HepG2 (cell line): ENCODE results near the gene SLCO4A1. TPM values are rescaled to one million over a fixed set of nuclear protein-coding genes. Genes with fewer than 3 reads are reported as not detected.

Experiments used
- BCL6 ChIP-seq: IDR thresholded peaks from 2 replicates; pipeline ENCODE4 v1.6.1; 2016; ENCODE audit warnings: missing genetic modification reagents, missing compliant biosample characterization
- CC2D1A ChIP-seq: sonication (generic); formaldehyde crosslinking; IDR thresholded peaks from 2 replicates; pipeline ENCODE4 v1.8.1; 2023; ENCODE audit warnings: mild to moderate bottlenecking, missing genetic modification reagents
- GTF3A ChIP-seq: sonication (generic); formaldehyde crosslinking; conservative IDR thresholded peaks from 2 replicates; pipeline ENCODE4 v1.4.0; 2020; ENCODE audit warnings: mild to moderate bottlenecking, missing genetic modification reagents
- GZF1 ChIP-seq: sonication (generic); formaldehyde crosslinking; IDR thresholded peaks from 2 replicates; pipeline ENCODE4 v1.5.1; 2020; ENCODE audit warnings: mild to moderate bottlenecking, missing genetic modification reagents
- HCFC1 ChIP-seq: fragments of 150-350 bp; IDR thresholded peaks from 2 replicates; pipeline ENCODE4 v1.6.1; 2014; ENCODE audit warnings: low read depth, low read length
- HDAC2 ChIP-seq: sonication (generic); formaldehyde crosslinking; IDR thresholded peaks from 2 replicates; pipeline ENCODE4 v1.4.0; 2020; ENCODE audit warnings: missing genetic modification reagents
- HMG20A ChIP-seq: IDR thresholded peaks from 2 replicates; pipeline ENCODE4 v1.6.1; 2016; ENCODE audit warnings: borderline replicate concordance
- IKZF1 ChIP-seq: fragments of 450-650 bp; IDR thresholded peaks from 2 replicates; pipeline ENCODE4 v1.7.1; 2016
- KLF6 ChIP-seq: IDR thresholded peaks from 2 replicates; pipeline ENCODE4 v1.8.0; 2016; ENCODE audit warnings: missing biosample characterization, missing genetic modification reagents
- NCOA1 ChIP-seq: sonication (generic); formaldehyde crosslinking; IDR thresholded peaks from 2 replicates; pipeline ENCODE4 v1.9.0; 2021; ENCODE audit warnings: missing genetic modification reagents
- NR1H2 ChIP-seq: sonication (generic); formaldehyde crosslinking; IDR thresholded peaks from 2 replicates; pipeline ENCODE4 v1.8.1; 2022; ENCODE audit warnings: low read depth, missing genetic modification reagents, borderline replicate concordance
- ONECUT2 ChIP-seq: sonication (generic); formaldehyde crosslinking; IDR thresholded peaks from 2 replicates; pipeline ENCODE4 v1.4.0; 2020; ENCODE audit warnings: missing genetic modification reagents
- RARG ChIP-seq: sonication (generic); formaldehyde crosslinking; IDR thresholded peaks from 2 replicates; pipeline ENCODE4 v1.4.0; 2020; ENCODE audit warnings: low read depth, mild to moderate bottlenecking, missing genetic modification reagents
- RFXANK ChIP-seq: IDR thresholded peaks from 2 replicates; pipeline ENCODE4 v1.6.1; 2016
- SRSF4 ChIP-seq: fragments of 200-400 bp; formaldehyde crosslinking; IDR thresholded peaks from one replicate; pipeline ENCODE4 v1.6.1; 2018; ENCODE audit warnings: mild to moderate bottlenecking, low read depth, low read length, moderate library complexity; ENCODE audit not compliant: poor library complexity, severe bottlenecking
- TBP ChIP-seq: sonication (generic); formaldehyde crosslinking; IDR thresholded peaks from 2 replicates; pipeline ENCODE4 v1.5.0; 2020; ENCODE audit warnings: missing genetic modification reagents
- THAP9 ChIP-seq: sonication (generic); formaldehyde crosslinking; IDR thresholded peaks from 2 replicates; pipeline ENCODE4; 2020; ENCODE audit warnings: missing genetic modification reagents, mild to moderate bottlenecking, borderline replicate concordance
- ZBTB44 ChIP-seq: sonication (generic); formaldehyde crosslinking; IDR thresholded peaks from 2 replicates; pipeline ENCODE4 v1.4.0; 2020; ENCODE audit warnings: missing genetic modification reagents
- ZNF205 ChIP-seq: IDR thresholded peaks from 2 replicates; pipeline ENCODE4 v1.6.1; 2018; ENCODE audit warnings: missing biosample characterization, missing genetic modification reagents
- ZNF24 ChIP-seq: fragments of 450-650 bp; IDR thresholded peaks from 2 replicates; pipeline ENCODE4 v1.6.1; 2017; ENCODE audit warnings: antibody characterized with exemption, mild to moderate bottlenecking
- ZNF263 ChIP-seq: sonication (generic); formaldehyde crosslinking; IDR thresholded peaks from 2 replicates; pipeline ENCODE4 v1.4.0; 2020; ENCODE audit warnings: missing genetic modification reagents
- ZNF460 ChIP-seq: sonication (generic); formaldehyde crosslinking; IDR thresholded peaks from 2 replicates; pipeline ENCODE4 v1.5.1; 2020; ENCODE audit warnings: missing genetic modification reagents, mild to moderate bottlenecking, borderline replicate concordance
- ZNF550 ChIP-seq: sonication (generic); formaldehyde crosslinking; IDR thresholded peaks from 2 replicates; pipeline ENCODE4 v1.4.0; 2020; ENCODE audit warnings: mild to moderate bottlenecking, missing genetic modification reagents, borderline replicate concordance
- polyA plus RNA-seq, 8 experiments: library from polyadenylated mRNA; depleted of rRNA in 3 of 8; stranded (reverse) in 7 of 8; unstranded in 1 of 8; fragments of >200 nt; fragmentation: Illumina TruSeq in 4 of 8; extraction: Trizol in 4 of 8; gene quantifications; 2 replicates each; pipeline versions ENCODE4 v1.2.1 to v1.2.3, GENCODE V29; 2011 to 2016; ENCODE audit warnings: low read depth in 4 of 8, missing spikeins in 1 of 8, mixed read lengths in 1 of 8; ENCODE audit not compliant: insufficient read depth in 1 of 8
- total RNA-seq, 5 experiments: library from RNA; depleted of rRNA; stranded (reverse); fragments of >200 nt; fragmentation: Illumina TruSeq; extraction: Trizol; gene quantifications; 2 replicates each; pipeline ENCODE4 v1.2.3, GENCODE V29; 2016; ENCODE audit warnings: low read depth in 1 of 5
- TF ChIP-seq, protein P1 (sequence below): sonication (generic); formaldehyde crosslinking; IDR thresholded peaks from 2 replicates; pipeline ENCODE4 v1.8.1; 2023; ENCODE audit warnings: mild to moderate bottlenecking, missing genetic modification reagents, borderline replicate concordance
- TF ChIP-seq, protein P2 (sequence below): sonication (generic); formaldehyde crosslinking; IDR thresholded peaks from 2 replicates; pipeline ENCODE4 v1.8.0; 2022; ENCODE audit warnings: mild to moderate bottlenecking, missing genetic modification reagents, moderate library complexity
- TF ChIP-seq, protein P3 (sequence below): sonication (generic); formaldehyde crosslinking; IDR thresholded peaks from 2 replicates; pipeline ENCODE4 v1.5.0; 2020; ENCODE audit warnings: missing genetic modification reagents

The SLCO4A1 gene
- total and polyA plus RNA-seq, 2 of the 13 experiments (the other 11 are each of a cell fraction or from before 2014, with no cell fraction given) = 55.5 to 112 TPM

- TF ChIP-seq ZNF550 (CRISPR knock-in tag) (no peak), TBP (no peak), NCOA1 (CRISPR knock-in tag) (no peak), ZNF460 (CRISPR knock-in tag) (no peak), NR1H2 (CRISPR knock-in tag) (0 out of 2 replicates have a peak, but pooled peaks have one; percentile 37), HDAC2 (CRISPR knock-in tag) (peak; percentile 87), RARG (CRISPR knock-in tag) (no peak), RFXANK (no peak), CC2D1A (CRISPR knock-in tag) (no peak), ZNF263 (CRISPR knock-in tag) (no peak), KLF6 (peak; percentile 73; the same call in 1 of the 2 replicates), BCL6 (CRISPR knock-in tag) (peak; percentile 77), GTF3A (CRISPR knock-in tag) (no peak), IKZF1 (no peak), SRSF4 (no peak), HCFC1 (no peak), GZF1 (CRISPR knock-in tag) (no peak), ONECUT2 (no peak), THAP9 (CRISPR knock-in tag) (peak; percentile 53), ZNF24 (no peak), ZNF205 (CRISPR knock-in tag) (no peak), HMG20A (CRISPR knock-in tag) (peak; percentile 84), ZBTB44 (CRISPR knock-in tag) (no peak)
- TF ChIP-seq, protein P1, sequence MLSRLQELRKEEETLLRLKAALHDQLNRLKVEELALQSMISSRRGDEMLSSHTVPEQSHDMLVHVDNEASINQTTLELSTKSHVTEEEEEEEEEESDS (CRISPR knock-in tag) = no peak
- TF ChIP-seq, protein P2, sequence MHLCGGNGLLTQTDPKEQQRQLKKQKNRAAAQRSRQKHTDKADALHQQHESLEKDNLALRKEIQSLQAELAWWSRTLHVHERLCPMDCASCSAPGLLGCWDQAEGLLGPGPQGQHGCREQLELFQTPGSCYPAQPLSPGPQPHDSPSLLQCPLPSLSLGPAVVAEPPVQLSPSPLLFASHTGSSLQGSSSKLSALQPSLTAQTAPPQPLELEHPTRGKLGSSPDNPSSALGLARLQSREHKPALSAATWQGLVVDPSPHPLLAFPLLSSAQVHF (CRISPR knock-in tag) = no peak
- TF ChIP-seq, protein P3, sequence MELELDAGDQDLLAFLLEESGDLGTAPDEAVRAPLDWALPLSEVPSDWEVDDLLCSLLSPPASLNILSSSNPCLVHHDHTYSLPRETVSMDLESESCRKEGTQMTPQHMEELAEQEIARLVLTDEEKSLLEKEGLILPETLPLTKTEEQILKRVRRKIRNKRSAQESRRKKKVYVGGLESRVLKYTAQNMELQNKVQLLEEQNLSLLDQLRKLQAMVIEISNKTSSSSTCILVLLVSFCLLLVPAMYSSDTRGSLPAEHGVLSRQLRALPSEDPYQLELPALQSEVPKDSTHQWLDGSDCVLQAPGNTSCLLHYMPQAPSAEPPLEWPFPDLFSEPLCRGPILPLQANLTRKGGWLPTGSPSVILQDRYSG (CRISPR knock-in tag) = no peak
Observed at GRCh38 chr20:62652041-62652893, 10.0 kb downstream of the SLCO4A1 start (continued).
